Activated T-cell treated with anti-CD3 and anti-CD28 coated beads, Interleukin-2, amount 50 U/mL, for 1 hour (primary cell): Measurements from ENCODE around the gene PREPL.

Source experiments
- DNase-seq: peaks from one replicate; pipeline ENCODE4 v3.0.0-alpha.2; 2020

PREPL gene

DNA sequence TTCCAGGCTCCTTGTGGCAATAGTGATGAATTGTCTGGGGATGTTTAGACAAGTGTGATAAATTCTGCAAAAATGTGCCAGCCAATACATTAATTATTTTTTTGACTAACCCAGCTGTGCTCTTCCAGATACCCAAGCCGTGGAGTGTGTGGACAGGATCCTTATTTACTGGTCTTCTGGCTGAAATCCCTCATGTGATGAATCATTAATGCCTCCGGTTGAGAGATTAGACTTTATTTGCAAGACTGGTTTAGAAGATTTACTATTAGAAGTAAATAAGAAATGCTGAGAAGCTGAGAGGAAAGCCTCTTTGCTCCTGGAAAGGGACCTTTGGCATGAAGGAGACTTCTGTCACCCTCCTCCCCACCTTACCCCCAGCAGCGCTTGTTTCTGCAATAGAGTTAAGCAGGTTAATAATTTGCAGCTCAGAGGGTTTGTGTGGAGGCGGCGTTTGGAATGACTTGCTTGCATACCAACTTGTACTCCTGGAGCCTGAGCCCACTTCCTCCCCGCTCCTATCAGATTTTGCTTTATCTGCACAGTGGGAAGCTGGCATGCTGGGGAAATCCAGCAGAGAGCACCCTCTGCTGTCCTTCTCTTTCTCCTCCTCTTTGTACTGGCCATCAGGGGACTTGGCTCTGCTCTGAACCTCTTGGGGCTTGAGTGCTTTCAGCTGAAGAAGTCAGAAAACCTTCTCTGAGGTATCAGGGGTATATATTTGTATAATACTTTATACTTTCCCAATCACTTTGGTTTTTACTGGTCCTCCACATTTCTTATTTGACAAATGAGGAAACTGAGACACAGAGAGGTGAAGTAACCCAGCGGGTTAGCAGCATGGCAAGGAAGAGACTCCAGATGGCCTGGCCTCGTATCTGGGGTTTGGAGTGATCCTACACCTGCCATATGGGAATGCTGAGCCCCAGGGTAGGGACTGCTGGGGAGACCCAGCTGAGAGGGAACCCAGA is 69.7 kb downstream of the PREPL start:
- no peak for DNase-seq

DNA sequence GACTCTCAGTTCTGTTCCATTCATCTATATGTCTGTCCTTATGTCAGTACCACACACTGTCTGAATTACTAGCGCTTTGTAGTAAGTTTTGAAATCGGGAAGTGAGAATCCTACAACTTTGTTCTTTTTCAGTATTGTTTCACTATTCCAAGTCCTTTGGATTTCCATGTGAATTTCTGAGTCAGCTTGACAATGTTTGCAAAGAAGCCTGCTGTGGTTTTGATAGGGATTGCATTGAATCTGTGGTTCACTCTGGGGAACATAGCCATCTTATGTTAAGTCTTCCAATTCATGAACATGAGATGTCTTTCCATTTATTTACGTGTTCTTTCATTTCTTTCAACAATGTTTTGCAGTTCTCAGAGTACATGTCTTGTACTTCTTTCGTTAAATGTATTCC is 71.0 kb downstream of the PREPL start:
- DNase-seq = no peak

DNA sequence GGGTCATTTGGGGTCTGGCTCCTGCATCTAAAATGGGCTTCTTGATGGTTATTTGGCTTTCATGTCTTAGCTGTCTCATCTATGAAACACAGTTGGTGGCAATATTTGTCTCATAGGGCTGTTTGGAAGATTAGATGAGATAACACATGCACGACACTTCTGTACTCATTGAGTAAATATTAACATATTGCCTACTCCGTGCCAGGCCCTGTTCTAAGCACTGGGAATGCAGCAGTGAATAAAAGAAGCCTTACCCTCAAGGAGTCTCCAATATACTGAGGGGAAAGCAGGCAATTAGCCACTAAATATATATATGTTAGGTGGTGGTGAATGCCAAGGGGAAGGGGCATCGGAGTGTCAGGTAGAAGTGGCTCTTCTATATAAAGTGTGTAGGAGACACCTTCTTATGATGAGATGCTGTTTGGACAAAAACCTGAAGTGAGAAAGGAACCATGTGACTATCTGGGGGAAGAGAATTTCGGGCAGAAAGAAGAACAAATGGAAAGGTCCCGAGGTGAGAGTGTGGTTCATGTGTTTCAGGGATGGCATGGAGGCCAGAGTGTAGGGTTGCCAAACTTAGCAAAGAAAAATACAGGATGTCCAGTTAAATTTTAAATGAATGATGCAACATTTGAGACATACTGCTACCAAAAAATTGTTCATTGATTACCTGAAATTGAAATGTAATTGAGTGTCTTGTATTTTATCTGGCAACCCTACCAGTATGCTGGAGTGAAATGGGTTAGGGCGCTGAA is 74.2 kb downstream of the PREPL start:
- DNase-seq = no peak

DNA sequence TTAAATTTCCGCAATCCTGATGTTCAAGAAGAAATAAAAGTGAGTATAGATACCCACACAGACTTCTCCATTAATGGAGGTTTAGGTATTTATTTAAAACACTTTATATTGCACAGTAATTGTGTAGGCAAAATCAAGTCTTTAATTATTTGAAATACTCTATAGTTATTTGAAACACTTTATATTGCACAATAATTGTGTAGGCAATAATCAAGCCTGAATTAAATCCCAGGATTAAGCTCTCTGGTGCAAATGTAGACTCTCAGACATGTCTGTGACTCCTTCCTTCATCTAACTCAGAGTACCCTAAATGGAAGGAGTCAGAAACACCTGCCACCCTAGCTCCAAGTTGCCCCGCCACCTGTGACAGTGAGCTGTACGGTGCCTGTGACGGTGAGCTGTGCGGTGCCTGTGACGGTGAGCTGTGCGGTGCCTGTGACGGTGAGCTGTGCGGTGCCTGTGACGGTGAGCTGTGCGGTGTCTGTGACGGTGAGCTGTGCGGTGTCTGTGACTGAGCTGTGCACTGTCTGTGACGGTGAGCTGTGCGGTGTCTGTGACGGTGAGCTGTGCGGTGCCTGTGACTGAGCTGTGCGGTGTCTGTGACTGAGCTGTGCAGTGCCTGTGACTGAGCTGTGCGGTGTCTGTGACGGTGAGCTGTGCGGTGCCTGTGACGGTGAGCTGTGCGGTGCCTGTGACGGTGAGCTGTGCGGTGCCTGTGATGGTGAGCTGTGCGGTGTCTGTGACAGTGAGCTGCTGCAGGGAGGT is 75.0 kb downstream of the PREPL start:
- DNase-seq = no peak

DNA sequence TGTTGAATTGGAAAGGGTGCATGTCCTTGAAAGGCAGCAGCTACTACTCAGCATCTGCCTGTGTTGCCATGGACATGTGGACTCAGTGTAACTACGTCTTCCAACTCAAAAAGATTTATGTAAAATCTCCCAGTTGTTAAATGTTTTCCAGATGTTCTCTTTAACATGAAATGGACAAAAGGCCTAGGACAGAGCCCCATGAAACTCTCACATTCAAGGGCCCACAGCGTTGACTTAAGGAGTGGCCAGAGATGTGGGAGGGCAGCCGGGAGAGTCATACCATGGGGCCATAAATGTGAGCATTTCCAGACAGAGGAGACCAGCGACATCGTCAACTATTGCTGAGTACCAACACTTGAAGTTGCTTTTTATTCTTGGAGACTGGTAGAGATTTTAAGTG is 76.1 kb downstream of the PREPL start:
- DNase-seq = no peak

DNA sequence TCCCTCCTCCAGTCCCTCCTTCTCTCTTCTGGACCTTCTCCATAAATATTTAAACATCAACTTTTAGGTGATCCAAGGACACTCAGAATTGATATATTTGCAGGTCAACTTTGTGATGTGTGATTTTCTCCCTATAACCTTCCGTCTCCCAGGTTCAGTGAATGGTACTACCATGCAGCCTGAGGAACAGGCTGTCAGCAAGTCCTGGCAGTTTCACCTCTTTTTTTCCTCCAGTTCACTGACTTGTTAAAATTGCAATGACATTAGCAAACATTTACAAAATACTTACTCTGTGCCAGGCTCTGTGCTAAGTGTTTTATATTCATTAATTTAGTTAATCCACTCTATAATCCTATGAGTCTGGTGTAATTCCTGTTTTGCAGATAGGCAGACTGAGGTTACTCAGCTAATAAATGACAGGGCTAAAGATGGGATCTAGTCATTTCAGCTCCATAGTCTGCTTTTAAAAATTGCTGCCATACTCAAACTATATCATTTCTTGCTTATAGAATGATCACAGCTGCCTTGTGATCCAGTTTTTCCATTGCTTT is 78.1 kb downstream of the PREPL start:
- DNase-seq = no peak

DNA sequence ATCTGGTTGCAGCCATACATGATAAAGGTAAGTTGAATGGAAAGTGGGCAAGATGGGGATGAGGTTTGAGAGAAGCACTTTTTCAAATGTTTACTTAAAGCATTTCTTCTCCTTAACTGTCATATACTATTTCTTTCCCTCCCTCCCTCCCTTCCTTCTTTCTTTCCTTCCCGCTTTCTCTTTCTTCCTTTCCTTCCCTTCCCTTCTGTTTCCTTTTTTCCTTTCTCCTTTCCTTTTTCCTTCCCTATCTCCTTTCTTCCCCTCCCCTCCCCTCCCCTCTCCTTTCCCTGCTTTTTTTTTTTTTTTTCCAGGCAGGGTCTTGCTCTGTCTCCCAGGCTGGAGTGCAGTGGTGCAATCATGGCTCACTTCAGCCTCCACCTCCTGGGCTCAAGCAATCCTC is 80.4 kb downstream of the PREPL start:
- no peak for DNase-seq

DNA sequence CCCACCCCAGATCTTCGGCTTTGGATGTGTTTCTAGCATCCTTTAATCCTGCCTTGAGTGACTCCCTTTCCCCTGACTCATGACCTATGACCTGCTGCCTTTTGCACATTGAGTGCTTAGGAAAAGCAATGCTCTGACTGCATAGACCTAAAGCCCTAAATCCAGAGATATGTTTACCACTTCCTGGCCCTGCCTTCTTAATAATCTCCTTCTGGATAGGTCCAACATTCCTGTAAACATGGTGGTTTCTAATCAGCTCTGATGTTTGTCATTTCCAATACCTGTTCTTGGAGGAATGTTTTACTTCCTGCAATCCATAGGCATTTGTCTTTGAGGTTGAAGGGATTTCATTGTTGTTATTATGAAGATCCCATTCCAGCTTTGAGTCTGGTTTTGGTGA is 83.8 kb downstream of the PREPL start:
- DNase-seq = no peak

DNA sequence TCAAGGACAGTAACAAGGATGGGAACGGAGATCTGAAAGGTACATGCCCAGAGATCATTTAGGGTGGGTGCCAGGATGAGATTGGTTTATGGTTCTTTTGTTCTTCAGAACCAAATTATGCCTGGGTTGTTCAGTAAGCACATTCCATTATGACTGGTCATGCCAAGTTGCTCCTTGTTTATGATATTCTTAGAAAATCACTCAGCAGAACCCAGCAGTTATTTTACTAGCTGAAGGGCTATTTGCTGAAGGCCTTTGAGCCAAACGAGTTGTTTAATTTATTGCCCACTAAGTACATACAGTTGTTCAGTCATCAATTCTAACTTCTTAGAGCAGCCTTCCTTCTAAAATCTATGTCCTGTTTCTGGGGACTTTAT is 85.4 kb downstream of the PREPL start:
- DNase-seq = no peak

DNA sequence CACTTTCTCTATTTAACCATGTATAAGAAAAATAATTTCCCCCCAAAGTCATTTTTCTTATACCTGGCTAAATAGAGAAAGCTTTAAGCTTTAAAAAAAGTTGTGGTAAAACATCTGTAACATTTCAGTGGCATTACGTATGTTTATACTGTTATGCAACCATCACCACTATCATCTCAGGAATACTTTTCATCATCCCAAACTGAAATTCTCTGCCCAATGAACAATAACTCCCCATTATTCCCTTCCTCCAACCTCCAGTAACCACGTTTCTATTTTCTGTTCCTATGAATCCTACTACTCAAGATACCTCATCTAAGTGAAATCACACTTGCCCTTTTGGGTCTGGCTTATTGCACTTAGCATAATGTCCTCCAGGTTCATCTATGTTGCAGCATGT is 87.7 kb downstream of the PREPL start:
- DNase-seq = no peak

DNA sequence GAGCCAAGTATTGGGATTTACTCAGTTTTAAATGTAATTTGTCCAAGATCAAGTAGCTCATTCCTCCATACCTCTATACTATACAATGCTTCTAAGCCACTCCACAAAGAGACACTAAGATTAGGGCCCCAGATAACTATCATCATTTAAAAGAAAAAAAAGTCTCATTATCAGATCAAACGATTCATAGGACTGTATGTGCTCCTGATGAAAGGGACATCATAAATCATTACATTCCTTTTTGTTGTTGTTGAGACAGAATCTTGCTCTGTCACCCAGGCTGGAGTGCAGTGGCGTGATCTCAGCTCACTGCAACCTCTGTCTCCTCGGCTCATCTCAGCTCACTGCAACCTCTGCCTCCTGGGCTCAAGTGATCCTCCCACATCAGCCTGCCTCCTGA is 88.2 kb downstream of the PREPL start:
- DNase-seq = no peak

DNA sequence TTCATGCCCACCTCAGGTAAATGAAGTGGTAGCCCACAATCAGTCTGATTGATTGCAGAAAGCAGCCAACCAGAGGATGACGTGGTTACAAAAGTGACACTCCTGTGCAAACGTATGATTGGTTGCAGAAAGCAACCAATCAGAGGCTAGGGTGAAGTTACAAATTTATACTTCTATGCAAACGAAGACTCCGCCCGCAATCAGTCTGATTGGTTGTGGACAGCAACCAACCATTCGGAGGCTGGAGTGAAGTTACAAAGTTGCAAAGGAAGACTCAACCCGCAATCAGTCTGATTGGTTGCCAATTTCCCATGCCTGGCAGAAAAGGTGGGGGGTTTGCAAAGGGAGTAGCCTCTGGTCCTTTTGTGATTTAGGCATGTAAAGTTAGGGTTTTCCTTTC is 90.0 kb downstream of the PREPL start:
- DNase-seq = no peak

DNA sequence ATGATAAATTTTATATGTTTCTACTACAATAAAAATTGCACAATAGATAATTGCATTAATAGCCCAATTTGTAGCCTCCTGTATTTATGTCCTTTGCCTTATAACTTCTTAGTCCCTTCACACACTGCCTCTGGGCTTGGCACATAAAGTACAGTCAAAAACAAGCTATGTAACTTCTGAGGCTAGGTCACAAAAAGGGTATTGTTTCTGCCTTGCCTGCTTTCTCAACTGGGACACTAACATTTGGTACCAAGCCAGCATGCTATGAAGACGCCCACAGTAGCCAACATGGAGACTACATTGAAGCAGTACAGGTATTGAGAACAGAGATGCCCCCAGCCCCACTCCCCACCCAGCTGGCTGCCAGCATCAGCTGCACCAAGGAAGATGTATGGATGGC is 91.5 kb downstream of the PREPL start:
- no peak for DNase-seq

DNA sequence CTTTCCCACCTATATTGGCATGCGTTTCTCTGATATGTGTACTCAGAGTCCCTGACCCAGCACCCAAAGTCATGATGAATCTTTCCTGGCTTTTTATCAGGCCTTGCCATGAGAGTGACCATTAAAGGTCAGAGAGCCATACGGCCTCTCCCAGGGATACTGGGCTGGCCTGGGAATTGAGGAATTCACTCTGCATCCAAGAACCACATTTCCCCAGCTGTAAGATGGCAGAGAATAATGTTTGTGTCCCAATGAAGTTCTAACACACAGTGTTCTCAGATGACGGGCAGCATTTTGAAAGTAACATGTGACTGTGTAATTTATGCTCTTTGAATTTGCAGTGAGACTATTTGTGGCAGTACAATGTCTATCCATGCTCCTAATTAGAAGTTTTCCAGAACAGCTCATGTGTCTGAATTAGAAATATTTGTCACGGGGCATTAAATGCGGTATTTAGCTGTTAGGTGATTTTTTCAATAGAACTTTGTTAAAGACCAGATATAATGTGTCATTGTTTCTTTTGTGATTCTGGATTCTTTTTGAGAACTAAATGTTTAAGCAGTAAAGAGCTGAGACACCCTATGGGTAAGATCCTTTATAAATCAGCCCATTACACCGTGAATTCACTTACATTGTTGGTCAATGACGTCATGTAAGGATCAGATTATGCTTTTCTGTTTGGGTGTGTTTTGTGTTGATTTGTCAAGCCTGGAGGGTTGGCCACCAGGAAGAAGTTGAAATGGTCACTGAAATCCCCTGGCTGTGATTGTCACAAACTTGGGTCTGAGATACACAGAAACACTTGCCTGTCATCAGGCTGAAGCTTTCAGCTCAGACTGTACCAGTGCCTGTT is 93.3 kb downstream of the PREPL start:
- no peak for DNase-seq
